ENCODE results near the gene CDC42EP4. TPM values are rescaled to one million over a fixed set of nuclear protein-coding genes. Genes with fewer than 3 reads are reported as not detected.

The CDC42EP4 gene
- total and polyA plus RNA-seq, 9 of the 15 experiments (the other 6 are each of a cell fraction or from before 2014, with no cell fraction given), result 0.65 to 20.8 (median 12.3) TPM

- Histone ChIP-seq H3K9ac (ENCODE audit: insufficient read depth in 1 of 2, low read depth in 2 of 2, low read length in 2 of 2) (peak overlapping the region; percentile 63 to 86), H3K27me3 (ENCODE audit: control insufficient read depth in 2 of 2, insufficient read depth in 2 of 2, low read length in 2 of 2) (no peaks in the 10 kb centered on the region), H3K36me3 (ENCODE audit: control insufficient read depth, insufficient read depth, low read length) (peaks cover 8% of the 10 kb centered on the region; the same call in 1 of the 3 replicates), H4K20me1 (replicated peaks; ENCODE audit: control insufficient read depth, insufficient read depth, low read length) (no peaks in the 10 kb centered on the region), H3K27ac (ENCODE audit: extremely low read depth, low read depth, low read length) (peak overlapping the region; percentile 81), H3K4me1 (replicated peaks in 1 of 2; ENCODE audit: control insufficient read depth in 2 of 2, insufficient read depth in 2 of 2, low read length in 2 of 2) (peaks cover 51% of the 10 kb centered on the region in 2 experiments), H2AFZ (ENCODE audit: low read depth, low read length) (peak overlapping the region; percentile 91), H3K79me2 (ENCODE audit: control insufficient read depth, insufficient read depth, low read length) (peaks cover 82% of the 10 kb centered on the region), H3K9me1 (ENCODE audit: control insufficient read depth, insufficient read depth, low read length) (peaks cover 3% of the 10 kb centered on the region), H3K4me2 (ENCODE audit: insufficient read depth, low read length) (peak overlapping the region; percentile 83), H3K4me3 (peak overlapping the region; percentile 25), H3K9me3 (replicated peaks; ENCODE audit: control insufficient read depth, insufficient read depth, low read depth, low read length) (no peaks in the 10 kb centered on the region)
- DNase-seq (ENCODE audit: extremely low read depth in 1 of 4, low spot score in 3 of 4) (peak; percentile 65 to 87 (median 68)), ATAC-seq (peak; percentile 69), FAIRE-seq (peak; percentile 93)
- in situ Hi-C loops (cut with MboI) (no loop called here), intact Hi-C loops (cut with micrococcal nuclease) (loop anchor here (2.0 kb wide), 1 partner anchor 64 kb away; no protein-coding TSS in a partner anchor)
- POLR2A ChIA-PET, result interaction anchor here (1.1 kb wide), 1 partner anchor 39 kb away, joined by 3 read pairs; no protein-coding TSS in a partner anchor
- WGBS (ENCODE audit: insufficient coverage, low coverage, missing lambda C conversion rate), result 8% methylated on average over 16 of the region's 16 CpGs
- BruUV-seq (replicated peaks), result no TSS peak
- CTCF ChIA-PET (ENCODE audit: low intra/inter-chr PET ratio), result interaction anchor here (0.6 kb wide), 2 partner anchors 41 to 95 kb away, joined by 3 to 4 read pairs; no protein-coding TSS in a partner anchor
- TF ChIP-seq BRD4 (IDR thresholded peaks at IDR 0.05) (no peak), CEBPG (CRISPR knock-in tag; IDR thresholded peaks at IDR 0.05) (no peak), CEBPG (tag; conservative IDR thresholded peaks at IDR 0.05 in 1 of 2, IDR thresholded peaks at IDR 0.05 in 1 of 2) (no peak), ZNF57 (CRISPR knock-in tag; IDR thresholded peaks at IDR 0.05) (no peak), JUNB (CRISPR knock-in tag; conservative IDR thresholded peaks at IDR 0.05) (no peak), ZC3H8 (IDR thresholded peaks at IDR 0.05) (no peak), ZFPM2 (CRISPR knock-in tag; IDR thresholded peaks at IDR 0.05) (no peak), CEBPZ (IDR thresholded peaks at IDR 0.05; ENCODE audit: borderline replicate concordance, low read depth, low read length) (no peak), KAT7 (CRISPR knock-in tag; IDR thresholded peaks at IDR 0.05; ENCODE audit: borderline replicate concordance) (0 out of 2 replicates have a peak, but pooled peaks have one; percentile 54), NR2F6 (CRISPR knock-in tag; IDR thresholded peaks at IDR 0.05) (no peak), XRCC5 (IDR thresholded peaks at IDR 0.05; ENCODE audit: low read depth, low read length) (no peak), ZSCAN29 (IDR thresholded peaks at IDR 0.05) (no peak), FOXJ3 (CRISPR knock-in tag; IDR thresholded peaks at IDR 0.05) (no peak), ZNF282 (CRISPR knock-in tag; IDR thresholded peaks at IDR 0.05) (no peak), RBBP5 (IDR thresholded peaks at IDR 0.05; ENCODE audit: borderline replicate concordance, insufficient read depth, low read length, poor library complexity, severe bottlenecking) (peak; percentile 68), POU5F1 (IDR thresholded peaks at IDR 0.05; ENCODE audit: borderline replicate concordance, low read depth, low read length, partially characterized antibody) (no peak)
- TF ChIP-seq, protein P1, sequence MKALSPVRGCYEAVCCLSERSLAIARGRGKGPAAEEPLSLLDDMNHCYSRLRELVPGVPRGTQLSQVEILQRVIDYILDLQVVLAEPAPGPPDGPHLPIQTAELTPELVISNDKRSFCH (CRISPR knock-in tag; IDR thresholded peaks at IDR 0.05), result no peak
- TF ChIP-seq, protein P1 (tag; IDR thresholded peaks at IDR 0.05), result peak; percentile 65
- TF ChIP-seq, protein P2, sequence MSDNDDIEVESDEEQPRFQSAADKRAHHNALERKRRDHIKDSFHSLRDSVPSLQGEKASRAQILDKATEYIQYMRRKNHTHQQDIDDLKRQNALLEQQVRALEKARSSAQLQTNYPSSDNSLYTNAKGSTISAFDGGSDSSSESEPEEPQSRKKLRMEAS (CRISPR knock-in tag; IDR thresholded peaks at IDR 0.05), result peak; percentile 61
These were observed 6.6 kb downstream of the CDC42EP4 start for GRCh38 chr17:73304971-73305812.
